ENCODE results near the gene MMP15.
A peak's percentile ranks its signal among the peaks of the same experiment; 100 is the strongest.
"Not testable (repeated sequence)": the region's sequence is repeated elsewhere in the genome, so short reads cannot be mapped to it uniquely, and the experiment has no call there.

The MMP15 gene

DNA sequence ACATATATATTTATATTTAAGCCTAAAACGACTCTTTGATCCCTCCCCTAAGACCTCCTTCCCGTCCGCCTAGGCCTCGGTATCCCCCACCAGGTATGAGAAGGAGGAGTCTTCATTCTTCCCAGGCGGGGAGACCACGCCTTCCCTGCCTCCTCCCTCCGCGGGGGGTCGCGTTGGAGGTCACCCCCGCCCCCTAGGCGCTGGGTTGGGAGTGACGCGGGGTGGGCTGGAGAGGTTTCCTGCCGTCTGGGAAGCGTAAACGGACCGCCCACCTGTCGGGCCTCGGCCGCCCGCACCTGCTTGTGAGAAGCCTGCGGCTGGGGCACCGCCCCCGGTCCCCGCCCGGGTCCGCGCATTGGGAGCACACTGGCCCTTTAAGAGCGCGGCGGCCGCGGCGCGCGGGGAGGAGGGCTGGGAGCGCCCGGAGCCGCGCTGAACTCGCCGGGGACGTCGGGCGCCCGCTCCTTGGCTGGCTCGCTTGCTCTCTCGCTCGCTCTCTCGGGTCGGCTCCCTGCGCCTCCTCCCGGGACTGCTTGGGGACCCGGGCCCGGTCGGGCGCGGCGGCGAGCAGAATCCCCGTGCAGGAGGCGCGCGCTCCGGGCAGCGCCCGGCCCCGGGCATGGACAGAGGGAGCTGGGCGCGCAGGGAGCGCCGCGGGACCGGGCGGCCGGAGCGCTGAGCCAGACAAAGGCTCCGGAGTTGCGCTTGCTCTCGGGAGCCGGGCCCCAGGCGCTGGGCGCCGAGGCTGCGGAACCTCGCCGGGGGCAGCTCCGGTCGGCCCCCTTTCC, at the start of gene MMP15:
MMP15 (plus strand) TSS at position 404 of the 788 bp plus-strand sequence. CDS start 597 bp downstream, outside the sequence.
- TF ChIP-seq ZNF274 (IDR thresholded peaks at IDR 0.05; ENCODE audit: low read depth, low read length), result no peak

DNA sequence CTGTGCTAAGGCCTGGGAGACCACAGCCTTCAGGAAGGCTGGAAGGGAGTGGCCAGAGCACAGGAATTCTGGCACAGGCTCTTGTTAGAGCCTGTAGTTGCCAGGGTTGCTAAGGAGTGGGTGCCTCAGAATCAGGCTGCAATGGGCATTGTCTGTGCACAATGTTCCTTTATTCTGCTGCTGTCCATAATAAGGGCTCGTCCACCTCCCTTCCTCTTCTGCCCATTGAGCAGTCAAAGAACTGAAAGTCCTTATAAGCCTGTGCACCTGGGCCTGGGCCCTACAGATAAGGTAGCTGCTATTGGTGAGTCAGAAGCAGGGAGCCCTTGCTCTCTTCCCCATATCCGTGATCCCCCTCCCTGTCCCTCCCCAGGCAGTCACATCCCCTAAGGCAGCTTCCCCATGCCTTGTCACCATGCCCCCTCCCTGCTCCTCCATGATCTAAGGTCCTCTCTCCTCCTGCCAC, 49.2 kb upstream of the MMP15 start:
- no peak for TF ChIP-seq ZNF274 (IDR thresholded peaks at IDR 0.05; ENCODE audit: low read depth, low read length)
- H3K4me3 ChIP-seq (ENCODE audit: low read length), result no peak overlapping the region

More for the DNA sequence above, at the start of gene MMP15:
- peak within 1 kb of the TSS; percentile 62; the same call in 1 of the 2 replicates for H3K4me3 ChIP-seq (ENCODE audit: low read length)

DNA sequence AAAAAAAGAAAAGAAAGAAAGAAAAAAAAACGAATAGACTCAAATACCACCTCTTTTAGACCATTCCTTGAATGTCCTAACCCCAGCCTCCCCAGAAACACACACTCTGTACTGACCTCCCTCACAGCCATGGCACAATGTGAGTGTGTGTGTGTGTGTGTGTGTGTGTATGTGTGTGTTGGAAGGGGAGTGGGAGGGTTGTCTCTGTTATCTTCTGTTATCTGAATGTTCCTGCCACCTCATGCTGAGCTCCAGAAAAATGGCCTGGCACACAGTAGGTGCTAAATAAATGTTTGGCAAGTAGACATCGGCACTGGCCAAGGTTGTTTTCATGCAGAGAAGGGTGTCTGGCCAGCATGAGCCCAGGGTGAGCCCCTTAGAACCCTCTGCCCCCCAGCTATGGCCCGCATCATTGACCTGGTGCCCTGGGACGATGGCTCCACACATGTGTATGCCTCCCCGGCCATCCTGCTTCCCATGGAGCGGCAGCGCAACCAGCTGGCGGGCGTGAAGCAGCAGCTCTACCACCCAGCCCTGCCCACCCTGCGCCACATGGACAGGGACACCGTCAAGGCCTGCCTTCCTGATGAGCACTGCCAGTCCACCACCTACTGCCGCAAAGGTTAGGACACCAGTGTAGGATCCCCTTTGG, 48.0 kb upstream of the MMP15 start:
- TF ChIP-seq ZNF274 (IDR thresholded peaks at IDR 0.05; ENCODE audit: low read depth, low read length), result no peak
- H3K4me3 ChIP-seq (ENCODE audit: low read length), result no peak overlapping the region

DNA sequence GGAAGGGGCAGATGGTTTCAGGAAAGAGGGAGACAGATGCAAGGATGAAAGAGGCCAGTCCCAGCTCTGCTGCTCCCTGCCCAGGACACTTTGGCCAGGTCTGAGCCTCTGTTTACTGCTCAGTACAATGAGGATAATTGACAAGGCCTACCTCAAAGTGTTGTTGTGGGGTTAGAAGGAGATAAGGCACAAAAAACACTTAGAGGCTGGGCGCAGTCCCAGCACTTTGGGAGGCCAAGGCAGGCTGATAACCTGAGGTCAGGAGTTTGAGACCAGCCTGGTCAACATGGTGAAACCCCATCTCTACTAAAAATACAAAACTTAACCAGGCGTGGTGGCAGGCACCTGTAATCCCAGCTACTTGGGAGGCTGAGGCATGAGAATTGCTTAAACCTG, 47.5 kb upstream of the MMP15 start:
- H3K4me3 ChIP-seq (ENCODE audit: low read length), result not testable (repeated sequence)

DNA sequence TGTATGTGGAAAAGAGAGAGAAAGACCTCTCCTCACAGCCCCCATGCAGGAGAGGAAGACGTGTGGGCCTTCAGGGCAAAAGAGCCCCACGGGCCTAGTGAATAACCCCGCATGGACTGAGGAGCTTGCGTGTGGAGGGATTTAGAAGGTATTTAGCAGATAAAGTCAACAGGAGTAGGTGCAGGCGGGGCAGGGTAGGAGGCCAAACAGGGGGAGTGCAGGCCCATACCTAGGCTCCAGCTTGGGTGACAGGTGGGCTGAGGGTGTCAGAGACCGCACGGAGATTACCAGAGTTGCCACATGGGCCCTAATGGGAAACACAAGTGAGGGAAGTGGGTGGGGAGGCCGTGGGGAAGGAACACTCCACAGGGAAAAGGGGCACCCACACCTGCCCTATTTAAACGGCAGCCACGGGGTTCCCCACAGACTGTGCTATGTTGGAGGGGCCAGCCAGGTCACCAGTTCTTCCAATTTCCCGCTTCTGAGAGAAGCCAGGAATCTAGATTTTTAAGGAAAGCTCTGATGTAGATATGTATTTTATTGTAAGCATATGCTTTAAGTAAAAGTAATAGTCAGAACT, 46.5 kb upstream of the MMP15 start:
- no peak for TF ChIP-seq ZNF274 (IDR thresholded peaks at IDR 0.05; ENCODE audit: low read depth, low read length)
- no peak overlapping the region for H3K4me3 ChIP-seq (ENCODE audit: low read length)

DNA sequence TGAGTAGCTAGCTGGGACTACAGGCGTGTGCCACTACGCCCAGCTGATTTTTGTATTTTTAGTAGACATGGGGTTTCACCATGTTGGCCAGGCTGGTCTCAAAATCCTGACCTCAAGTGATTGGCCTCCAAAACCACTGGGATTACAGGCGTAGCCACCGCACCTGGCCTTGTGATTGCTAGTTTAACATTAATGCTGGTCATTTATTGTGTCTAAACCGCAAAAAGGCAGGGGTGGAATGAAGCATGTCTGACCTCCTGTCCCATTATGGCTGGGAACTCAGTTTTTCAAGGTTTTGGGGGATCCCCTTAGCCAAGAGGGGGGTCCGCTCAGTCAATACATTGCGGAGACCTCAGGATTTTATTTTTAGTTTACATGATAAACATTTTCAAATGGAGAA, 43.9 kb upstream of the MMP15 start:
- TF ChIP-seq ZNF274 (IDR thresholded peaks at IDR 0.05; ENCODE audit: low read depth, low read length), result no peak
- H3K4me3 ChIP-seq (ENCODE audit: low read length), result no peak overlapping the region

DNA sequence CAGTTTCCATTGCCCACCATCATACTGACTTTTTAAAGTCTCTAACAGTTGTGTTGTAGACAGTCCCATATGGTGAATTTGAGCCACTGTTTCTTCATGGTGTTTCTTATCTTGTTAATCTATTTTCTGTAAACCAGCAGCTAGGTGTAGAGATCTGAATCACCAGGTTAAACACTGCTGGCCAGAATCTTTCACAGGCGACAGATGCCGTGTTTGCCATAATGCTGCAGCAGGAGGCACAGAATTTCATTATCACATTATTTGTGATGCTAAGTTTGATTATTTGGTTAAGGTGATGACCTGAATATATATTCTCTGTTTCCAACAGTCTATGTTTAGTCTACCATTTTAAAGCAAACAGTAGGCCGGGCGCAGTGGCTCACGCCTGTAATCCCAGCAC, 43.2 kb upstream of the MMP15 start:
- no peak overlapping the region for H3K4me3 ChIP-seq (ENCODE audit: low read length)
- TF ChIP-seq ZNF274 (IDR thresholded peaks at IDR 0.05; ENCODE audit: low read depth, low read length), result no peak

DNA sequence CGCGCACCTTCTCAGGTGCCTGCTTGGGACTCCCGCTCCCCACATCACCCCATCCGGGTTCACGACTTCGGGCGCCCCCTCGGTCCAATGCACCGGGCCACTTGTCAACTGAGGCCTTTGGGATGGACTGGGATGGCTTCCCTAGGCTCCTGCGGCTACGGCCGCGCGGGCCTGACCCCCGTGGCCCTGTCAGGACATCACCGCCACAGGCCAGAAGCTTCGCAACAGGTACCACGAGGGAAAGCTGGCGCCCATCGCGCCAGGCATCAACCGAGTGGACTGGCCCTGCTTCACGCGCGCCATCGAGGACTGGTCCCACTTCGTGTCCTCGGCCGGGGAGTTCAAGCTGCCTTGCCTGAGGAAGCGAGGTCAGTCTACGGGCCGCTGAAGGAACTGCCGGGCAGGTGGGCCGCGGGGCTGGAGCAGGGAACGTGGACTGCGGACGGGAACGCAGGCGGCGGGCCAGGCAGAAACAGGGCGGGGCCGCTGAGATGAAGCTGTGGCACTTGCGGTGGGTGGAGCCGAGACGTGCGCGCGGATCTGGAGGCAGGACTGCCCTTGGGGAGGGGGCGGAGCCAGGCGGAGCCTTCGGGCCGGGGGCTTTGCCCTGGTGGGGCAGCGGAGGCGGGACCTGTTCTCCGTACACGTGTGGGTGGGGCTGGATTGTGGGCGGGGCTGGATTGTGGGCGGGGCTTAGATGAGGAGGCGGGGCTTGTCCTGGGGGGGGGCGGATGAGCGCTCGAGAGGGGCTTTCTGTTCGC, 40.9 kb upstream of the MMP15 start:
- peak overlapping the region; percentile 10; the same call in 1 of the 2 replicates for H3K4me3 ChIP-seq (ENCODE audit: low read length)
- no peak for TF ChIP-seq ZNF274 (IDR thresholded peaks at IDR 0.05; ENCODE audit: low read depth, low read length)

DNA sequence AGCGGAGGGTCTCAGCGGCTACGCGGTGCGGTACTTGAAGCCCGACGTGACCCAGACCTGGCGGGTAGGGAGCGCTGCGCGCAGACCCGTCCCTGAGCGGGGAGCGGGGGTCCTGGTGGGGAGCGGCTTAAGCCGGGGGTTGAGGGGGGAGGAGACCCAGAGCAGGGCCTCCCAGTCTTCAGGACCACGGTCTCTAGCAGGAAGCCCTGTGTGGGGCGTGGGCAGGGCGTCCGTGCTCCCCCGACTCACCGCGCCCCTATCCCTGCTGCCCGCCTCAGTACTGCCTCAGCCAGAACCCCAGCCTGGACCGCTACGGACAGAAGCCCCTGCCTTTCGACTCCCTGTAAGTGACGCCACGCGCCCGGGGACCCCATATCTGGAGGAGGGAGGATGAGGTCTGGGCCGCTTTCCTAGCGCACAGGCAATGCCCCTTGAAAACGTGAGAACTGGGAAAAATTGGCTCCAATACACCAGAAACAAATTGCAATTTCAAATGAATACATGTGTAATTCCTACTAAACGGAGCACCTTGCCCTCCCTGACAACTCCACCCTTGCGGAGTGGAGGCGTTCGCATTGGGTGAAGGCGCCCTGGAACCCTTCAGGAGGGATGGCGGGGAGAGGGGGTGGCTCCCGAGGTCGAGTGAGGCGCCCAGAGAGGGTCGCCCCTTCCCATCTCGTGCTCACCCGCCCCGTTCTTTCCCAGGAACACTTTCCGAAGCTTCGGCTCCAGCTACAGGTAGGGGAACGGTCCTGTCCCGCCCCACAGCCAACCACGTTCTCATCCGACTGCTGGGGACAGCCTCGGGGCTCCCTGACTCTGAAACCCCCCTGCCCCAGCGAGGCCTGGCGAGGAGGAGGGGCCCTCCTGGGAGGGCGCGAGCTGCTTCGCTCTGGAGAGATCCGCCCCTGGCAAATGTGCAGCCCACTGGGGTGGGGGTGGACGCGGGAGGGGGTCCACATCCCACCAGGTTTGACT, 40.1 kb upstream of the MMP15 start:
- no peak overlapping the region; the same call in 1 of the 2 replicates for H3K4me3 ChIP-seq (ENCODE audit: low read length)
- no peak for TF ChIP-seq ZNF274 (IDR thresholded peaks at IDR 0.05; ENCODE audit: low read depth, low read length)

DNA sequence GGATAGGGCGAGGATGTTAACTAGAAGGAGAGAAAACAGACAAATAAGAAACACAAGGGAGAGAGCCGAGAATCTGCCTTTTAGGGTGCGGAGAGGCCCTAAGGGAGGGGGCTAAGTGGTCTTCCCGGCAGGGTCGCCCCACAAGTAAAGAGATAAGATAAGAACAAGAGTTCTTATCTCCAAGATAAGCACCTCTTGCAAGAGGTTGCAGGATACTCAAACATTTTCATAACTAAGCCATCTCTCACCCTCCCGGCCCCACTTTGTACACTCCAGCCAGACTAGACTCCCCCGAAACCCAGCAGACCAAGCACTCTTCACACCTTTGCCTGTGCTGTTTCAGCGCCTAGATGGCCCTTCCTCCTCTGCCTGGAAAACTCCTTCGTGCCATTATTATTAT, 39.4 kb upstream of the MMP15 start:
- no peak overlapping the region for H3K4me3 ChIP-seq (ENCODE audit: low read length)
- no peak for TF ChIP-seq ZNF274 (IDR thresholded peaks at IDR 0.05; ENCODE audit: low read depth, low read length)

DNA sequence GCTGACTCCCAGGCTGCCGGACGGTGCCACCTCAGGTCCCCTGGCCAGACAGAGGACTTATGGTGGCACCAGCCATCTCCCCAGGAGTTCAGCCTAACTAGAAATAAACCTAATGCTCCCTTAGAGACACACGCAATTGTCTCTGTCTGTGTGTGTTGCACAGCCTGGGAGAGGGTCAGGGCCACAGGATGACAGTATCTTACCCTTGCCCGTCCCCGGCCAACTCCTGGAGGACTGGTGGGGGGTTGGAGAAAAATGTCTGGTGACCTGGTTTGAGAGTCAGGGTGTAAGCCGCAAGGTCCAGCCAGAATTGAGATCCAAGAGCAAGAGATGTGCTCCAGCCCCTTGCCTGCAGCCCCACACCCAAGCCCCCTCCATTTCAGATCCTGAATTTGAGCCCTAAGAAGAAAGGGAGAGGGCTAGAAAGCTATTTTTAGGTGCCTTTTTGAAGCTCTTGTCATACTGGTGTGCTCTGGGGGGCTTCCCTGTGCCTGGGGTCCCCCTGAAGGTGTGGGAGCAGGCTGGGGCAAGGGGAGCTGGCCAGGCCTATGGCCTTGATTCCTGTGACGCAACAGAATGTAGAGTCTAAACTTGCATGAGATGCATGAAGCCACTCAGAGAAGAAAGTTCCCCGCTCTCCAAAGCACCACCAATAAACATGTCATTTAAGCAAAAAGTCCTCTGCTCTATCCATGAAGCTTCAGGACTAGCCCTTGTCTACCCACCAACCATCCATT, 37.9 kb upstream of the MMP15 start:
- H3K4me3 ChIP-seq (ENCODE audit: low read length), result no peak overlapping the region

DNA sequence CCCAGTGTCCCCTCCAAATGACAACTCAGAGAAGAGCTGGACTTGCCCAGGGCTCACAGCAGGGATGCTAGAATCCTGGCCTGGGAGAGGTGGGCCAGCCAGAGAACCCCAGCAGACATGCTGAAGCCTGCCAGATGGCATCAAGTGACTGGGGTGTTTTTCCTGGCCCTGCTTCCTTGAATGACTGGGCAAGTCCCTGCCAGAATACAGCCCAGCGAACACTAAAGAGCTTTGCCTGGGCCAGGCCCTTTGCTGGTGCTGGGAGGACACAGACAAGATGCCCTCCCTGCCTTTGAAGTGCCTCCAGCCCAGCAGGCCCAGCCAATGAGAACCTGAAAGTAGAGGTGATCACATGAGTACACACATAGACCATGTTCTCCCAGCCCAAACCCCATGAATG, 36.6 kb upstream of the MMP15 start:
- TF ChIP-seq ZNF274 (IDR thresholded peaks at IDR 0.05; ENCODE audit: low read depth, low read length), result no peak
- no peak overlapping the region for H3K4me3 ChIP-seq (ENCODE audit: low read length)

More for the DNA sequence above, 37.9 kb upstream of the MMP15 start:
- no peak for TF ChIP-seq ZNF274 (IDR thresholded peaks at IDR 0.05; ENCODE audit: low read depth, low read length)
